SK-N-SH treated with all-trans-retinoic acid at 6 μM for 48 hours (cell line): ENCODE measurements around the gene KHDRBS2.

Source experiments
- CSDC2 ChIP-seq: fragments of 250-450 bp; sonication (Bioruptor Pico); IDR thresholded peaks from 2 replicates; pipeline ENCODE4 v1.5.0; 2020; ENCODE audit warnings: mild to moderate bottlenecking, moderate library complexity
- GLIS3 ChIP-seq: fragments of 250-450 bp; sonication (Bioruptor Pico); IDR thresholded peaks from 2 replicates; pipeline ENCODE4 v1.5.0; 2020; ENCODE audit warnings: mild to moderate bottlenecking, moderate library complexity
- PPARA ChIP-seq: fragments of 250-450 bp; sonication (Bioruptor Pico); IDR thresholded peaks from 2 replicates; pipeline ENCODE4 v1.5.0; 2020; ENCODE audit warnings: mild to moderate bottlenecking, borderline replicate concordance
- SNAI2 ChIP-seq: fragments of 250-450 bp; sonication (Bioruptor Pico); IDR thresholded peaks from 2 replicates; pipeline ENCODE4 v1.5.0; 2020; ENCODE audit warnings: mild to moderate bottlenecking, moderate library complexity
- TCF4 ChIP-seq: fragments of 250-450 bp; sonication (Bioruptor Pico); IDR thresholded peaks from 2 replicates; pipeline ENCODE4 v1.8.0; 2021; ENCODE audit warnings: mild to moderate bottlenecking, moderate library complexity, borderline replicate concordance
- TOX ChIP-seq: fragments of 250-450 bp; sonication (Bioruptor Pico); IDR thresholded peaks from 2 replicates; pipeline ENCODE4 v1.8.0; 2021; ENCODE audit warnings: mild to moderate bottlenecking, moderate library complexity, borderline replicate concordance
- ZNF565 ChIP-seq: fragments of 450-650 bp; formaldehyde crosslinking; conservative IDR thresholded peaks from 2 replicates; pipeline ENCODE4 v1.5.0; 2020; ENCODE audit warnings: low read depth, mild to moderate bottlenecking, moderate library complexity
- TF ChIP-seq, protein P1 (sequence below): fragments of 250-450 bp; sonication (Bioruptor Pico); IDR thresholded peaks from 2 replicates; pipeline ENCODE4 v1.8.0; 2020; ENCODE audit warnings: mild to moderate bottlenecking, moderate library complexity, borderline replicate concordance
- TF ChIP-seq, protein P2 (sequence below): fragments of 250-450 bp; sonication (Bioruptor Pico); IDR thresholded peaks from 2 replicates; pipeline ENCODE4 v1.5.0; 2020; ENCODE audit warnings: mild to moderate bottlenecking, moderate library complexity

DNA sequence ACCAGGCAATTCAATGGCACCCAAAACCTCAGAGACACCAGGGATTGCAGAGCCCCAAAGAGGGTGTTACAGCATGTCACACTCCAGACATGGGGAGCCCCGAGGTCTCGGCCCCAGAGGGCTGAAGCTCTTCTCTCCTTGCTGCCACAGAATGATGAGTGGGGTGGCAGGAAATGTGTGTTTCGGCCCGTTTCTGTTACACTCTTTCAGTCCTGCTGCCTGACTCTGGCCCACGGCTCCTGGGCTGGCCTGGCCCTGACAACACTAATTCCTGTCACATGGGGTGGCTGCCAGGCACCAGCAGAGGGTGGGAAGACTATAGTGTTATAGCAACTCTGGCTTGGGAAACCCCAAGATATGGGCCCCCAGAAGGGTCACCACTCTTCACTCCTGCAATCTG, 183.6 kb downstream of the KHDRBS2 start:
- no peak for TF ChIP-seq PPARA (CRISPR knock-in tag)
- TF ChIP-seq, protein P1, sequence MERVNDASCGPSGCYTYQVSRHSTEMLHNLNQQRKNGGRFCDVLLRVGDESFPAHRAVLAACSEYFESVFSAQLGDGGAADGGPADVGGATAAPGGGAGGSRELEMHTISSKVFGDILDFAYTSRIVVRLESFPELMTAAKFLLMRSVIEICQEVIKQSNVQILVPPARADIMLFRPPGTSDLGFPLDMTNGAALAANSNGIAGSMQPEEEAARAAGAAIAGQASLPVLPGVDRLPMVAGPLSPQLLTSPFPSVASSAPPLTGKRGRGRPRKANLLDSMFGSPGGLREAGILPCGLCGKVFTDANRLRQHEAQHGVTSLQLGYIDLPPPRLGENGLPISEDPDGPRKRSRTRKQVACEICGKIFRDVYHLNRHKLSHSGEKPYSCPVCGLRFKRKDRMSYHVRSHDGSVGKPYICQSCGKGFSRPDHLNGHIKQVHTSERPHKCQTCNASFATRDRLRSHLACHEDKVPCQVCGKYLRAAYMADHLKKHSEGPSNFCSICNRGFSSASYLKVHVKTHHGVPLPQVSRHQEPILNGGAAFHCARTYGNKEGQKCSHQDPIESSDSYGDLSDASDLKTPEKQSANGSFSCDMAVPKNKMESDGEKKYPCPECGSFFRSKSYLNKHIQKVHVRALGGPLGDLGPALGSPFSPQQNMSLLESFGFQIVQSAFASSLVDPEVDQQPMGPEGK (CRISPR knock-in tag), result no peak
- no peak for TF ChIP-seq CSDC2 (CRISPR knock-in tag)
- TF ChIP-seq TCF4 (CRISPR knock-in tag), result no peak
- no peak for TF ChIP-seq SNAI2
- TF ChIP-seq, protein P2, sequence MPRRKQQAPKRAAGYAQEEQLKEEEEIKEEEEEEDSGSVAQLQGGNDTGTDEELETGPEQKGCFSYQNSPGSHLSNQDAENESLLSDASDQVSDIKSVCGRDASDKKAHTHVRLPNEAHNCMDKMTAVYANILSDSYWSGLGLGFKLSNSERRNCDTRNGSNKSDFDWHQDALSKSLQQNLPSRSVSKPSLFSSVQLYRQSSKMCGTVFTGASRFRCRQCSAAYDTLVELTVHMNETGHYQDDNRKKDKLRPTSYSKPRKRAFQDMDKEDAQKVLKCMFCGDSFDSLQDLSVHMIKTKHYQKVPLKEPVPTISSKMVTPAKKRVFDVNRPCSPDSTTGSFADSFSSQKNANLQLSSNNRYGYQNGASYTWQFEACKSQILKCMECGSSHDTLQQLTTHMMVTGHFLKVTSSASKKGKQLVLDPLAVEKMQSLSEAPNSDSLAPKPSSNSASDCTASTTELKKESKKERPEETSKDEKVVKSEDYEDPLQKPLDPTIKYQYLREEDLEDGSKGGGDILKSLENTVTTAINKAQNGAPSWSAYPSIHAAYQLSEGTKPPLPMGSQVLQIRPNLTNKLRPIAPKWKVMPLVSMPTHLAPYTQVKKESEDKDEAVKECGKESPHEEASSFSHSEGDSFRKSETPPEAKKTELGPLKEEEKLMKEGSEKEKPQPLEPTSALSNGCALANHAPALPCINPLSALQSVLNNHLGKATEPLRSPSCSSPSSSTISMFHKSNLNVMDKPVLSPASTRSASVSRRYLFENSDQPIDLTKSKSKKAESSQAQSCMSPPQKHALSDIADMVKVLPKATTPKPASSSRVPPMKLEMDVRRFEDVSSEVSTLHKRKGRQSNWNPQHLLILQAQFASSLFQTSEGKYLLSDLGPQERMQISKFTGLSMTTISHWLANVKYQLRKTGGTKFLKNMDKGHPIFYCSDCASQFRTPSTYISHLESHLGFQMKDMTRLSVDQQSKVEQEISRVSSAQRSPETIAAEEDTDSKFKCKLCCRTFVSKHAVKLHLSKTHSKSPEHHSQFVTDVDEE (CRISPR knock-in tag), result no peak
- TF ChIP-seq ZNF565 (CRISPR knock-in tag), result no peak
- TF ChIP-seq TOX (CRISPR knock-in tag), result no peak
- TF ChIP-seq GLIS3, result no peak
